NCI-H2196 (cell line): ENCODE data around the gene MAP3K20.
"Not testable (repeated sequence)": the region's sequence is repeated elsewhere in the genome, so short reads cannot be mapped to it uniquely, and the experiment has no call there.

Experiments used
- DNase-seq: peaks from one replicate; lab custom pipeline; 2025; ENCODE audit not compliant: unreplicated experiment; lab: John Stamatoyannopoulos, UW

The MAP3K20 gene

DNA sequence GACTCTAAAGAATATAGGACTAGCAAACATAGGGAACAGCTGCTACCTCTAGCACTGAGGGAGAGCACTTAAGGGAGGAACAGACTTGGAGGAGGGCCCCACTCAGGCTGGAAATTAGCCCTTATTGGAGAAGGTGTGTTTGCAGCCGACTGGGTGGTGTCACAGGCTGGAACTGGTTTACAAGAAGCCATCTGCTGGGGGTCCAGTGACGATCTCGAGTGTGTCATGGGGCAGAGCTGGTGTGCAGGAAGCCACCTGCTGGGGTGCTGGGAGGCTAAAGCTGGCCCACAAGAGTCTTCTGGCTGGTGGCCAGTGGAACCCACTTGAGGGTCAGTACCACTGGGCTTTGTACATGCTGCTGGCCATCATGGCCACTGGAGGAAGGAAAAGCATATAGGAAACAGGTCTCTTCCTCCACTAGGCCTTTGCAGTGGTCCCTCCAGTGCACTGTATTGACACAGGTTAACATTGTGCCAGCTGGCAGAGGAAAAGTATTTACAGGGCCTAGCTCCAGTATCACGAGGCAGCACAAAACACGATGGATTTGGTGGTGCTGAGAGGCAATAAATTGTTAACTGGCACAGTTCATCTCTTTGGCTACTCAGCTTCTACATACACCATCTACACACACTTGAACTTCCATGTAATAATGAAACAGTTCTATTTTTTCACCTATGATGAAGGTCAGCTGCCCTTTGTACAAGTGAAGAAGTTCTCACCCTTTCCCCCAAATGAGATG, 43.6 kb downstream of the MAP3K20 start:
- peak; percentile 77 for DNase-seq

DNA sequence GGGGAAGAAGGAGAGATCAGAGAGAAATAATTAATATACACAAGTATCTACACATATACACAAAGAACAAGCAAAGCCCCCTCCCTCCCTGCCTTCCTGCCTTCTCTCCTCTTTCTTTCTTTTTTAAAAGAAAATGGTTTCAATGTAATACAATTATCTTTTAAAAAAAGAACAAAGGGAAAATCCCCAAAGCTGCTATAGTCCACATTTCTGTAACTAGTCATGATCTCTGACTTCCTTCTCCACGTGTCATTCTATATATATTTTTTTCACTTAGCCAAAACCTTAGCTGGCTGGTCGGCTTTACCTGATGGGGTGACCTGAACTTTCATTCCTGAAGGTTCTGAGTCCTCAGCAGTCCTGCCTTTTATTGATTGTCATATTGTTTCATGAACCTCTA, 44.3 kb downstream of the MAP3K20 start:
- DNase-seq = no peak

DNA sequence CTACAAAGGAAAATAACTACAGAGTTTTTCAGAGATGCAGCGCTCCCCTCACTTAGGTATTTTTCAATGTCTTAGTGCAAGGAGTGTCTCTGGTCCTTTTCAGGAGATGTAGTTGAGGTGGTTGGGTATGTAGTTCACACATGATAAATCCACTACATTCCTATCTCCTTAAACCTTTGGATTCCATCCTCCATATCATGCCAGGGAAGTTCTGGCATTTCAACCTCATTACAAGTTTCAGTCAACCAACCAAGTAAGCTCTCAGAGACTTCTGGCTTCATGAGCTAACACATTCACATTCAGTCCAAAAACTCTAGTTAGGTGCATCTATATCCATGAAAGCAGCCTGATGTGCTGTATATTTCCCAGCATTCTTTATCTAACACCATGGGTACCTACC, 47.3 kb downstream of the MAP3K20 start:
- DNase-seq = no peak

DNA sequence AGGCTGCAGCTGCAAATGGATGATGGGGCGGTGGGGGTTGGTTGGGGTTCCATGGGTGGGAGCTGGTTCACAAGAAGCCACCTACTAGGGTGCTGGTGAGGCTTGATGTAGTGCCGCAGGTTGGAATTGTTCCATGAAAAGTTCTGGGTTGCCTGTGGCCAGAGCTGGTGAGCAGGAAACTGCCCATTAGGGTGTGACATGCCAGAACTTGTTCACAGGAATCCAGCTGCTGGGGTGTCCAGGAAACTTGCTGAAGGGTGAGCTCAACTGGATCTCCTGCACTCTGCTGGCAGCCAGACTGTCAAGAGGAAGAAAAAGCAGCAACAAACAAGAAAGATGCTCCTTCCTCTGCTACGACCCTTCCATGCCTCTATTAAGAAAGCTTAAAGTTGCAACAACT, 48.8 kb downstream of the MAP3K20 start:
- no peak for DNase-seq

DNA sequence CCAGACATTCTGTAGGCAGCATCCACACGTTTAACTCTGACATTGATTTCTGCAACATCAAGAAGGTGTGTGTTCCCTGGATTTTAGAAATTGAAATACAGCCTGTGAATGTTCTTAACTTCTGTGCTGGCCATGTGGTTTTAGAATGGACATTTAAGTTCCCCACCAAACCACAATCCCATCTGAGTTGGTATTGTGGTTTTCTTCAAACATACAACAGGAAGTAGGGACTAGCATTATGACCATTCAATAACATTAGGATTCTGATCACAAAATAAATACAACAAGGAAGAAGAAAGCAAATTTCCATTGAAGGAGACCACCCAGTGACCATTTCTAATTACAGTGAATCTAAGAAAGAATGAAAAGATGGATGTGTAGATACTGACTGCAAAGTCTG, 51.2 kb downstream of the MAP3K20 start:
- DNase-seq = no peak

DNA sequence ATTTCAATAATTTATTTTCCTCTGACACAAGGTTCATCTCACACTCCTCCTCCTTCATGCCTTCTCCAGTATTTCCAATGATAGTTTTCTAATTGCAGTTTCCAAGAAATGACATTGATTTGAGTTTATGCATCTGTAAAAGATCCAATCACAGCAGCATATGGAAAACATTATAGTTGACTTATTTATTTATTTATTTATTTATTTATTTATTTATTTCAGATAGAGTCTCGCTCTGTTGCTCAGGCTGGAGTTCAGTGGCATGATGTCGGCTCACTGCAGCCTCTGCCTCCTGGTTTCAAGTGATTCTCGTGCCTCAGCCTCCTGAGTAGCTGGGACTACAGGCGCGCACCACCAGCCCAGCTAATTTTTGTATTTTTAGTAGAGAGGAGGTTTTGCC, 52.5 kb downstream of the MAP3K20 start:
- not testable (repeated sequence) for DNase-seq

DNA sequence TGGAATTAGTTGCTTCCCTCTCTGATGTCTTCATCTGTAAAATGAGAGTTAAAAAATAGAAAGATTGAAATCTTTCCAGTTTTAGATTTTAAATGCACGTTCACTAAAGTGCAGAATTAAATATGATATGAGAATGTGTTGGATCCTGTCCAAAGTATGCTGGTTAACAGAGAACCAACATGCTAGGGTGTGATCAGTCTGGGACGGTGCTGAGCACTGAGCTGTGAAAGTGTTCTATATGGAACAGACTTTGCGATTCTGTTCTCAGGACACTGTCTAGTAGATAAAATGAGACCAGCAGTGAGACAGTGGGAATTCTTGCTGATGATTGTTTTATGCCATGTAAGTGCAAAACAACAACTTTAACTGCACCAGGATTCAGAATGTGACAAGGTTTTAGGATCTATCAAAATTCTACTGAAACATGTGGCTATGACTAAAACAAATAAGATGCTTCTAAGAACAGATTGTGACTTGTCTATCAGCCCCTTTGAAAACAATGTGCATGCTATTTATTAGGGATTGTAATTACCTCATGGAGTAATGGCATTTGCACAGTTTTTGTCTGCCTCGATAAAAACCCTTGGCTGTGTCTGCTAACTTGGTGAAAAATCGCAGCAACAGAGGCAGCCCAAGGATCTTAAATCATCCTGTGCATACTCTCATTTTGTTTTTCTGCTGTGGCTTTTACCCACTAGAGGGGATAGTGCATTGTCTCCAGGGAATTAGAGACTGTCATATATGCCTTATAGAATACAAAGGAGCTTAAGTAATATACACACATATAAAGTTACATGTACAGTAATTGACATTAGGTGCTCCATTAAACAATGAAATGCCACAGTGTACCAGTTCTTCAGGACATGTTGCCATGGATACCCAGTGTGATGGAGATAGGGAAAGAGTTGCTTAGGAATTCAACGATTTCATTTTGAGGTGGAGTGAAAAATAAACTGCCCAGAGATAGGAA, 55.1 kb downstream of the MAP3K20 start:
- no peak for DNase-seq

DNA sequence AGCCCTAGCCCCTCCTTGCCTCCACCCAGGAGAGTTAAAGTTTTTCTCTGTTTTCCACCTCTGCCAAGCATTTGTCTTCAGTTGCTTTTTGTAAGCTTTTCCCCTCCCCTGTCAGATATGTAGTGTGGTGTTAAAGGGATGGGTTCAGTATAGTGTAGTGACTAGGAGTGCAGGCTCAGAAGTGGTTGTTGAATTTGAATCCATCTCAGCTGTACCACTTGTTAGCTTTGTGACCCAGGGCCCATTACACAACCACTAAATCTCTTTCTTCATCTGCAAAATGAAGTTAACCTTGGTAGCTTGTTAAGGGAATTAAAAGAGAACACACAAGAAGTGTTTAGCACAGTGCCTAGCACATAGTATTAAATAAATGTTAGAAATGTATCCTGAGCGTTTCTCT, 56.9 kb downstream of the MAP3K20 start:
- DNase-seq = no peak

DNA sequence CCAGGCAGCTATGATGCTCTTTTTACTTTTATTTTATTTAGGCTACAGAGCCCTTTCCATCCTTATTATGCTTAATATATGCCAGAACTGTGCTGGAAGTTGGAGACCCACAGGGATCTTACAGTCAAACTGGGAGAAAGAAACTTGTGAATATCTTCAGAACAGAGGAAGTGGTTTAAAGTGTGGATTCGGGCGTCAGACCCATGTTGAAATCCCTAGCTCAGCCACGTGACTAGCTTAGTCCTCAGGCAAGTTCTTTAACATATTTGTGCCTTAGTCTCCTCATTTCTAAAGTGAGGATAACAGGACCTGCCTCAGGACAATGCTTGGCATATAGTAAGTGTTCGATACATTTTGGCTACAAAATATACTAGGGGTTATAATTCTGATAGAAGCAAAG, 59.1 kb downstream of the MAP3K20 start:
- DNase-seq = no peak

DNA sequence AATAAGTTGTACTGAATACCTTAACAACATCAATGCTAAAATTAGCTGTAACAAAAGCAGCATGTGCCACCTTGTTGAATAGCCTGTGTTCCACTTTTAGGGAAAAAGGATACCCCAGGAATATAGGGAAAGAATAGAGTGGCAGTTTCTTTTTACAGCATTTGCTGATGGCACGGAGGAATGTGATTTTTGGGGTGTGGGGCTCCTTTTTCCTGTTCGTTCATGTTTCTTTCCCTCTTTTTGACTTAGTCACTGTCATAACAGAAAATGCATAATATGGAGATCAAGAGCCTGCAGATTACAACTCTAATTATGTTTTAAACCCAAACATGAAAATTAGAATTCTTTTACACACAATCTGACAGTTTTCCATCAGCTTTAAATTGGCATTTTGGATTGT, 60.4 kb downstream of the MAP3K20 start:
- no peak for DNase-seq

DNA sequence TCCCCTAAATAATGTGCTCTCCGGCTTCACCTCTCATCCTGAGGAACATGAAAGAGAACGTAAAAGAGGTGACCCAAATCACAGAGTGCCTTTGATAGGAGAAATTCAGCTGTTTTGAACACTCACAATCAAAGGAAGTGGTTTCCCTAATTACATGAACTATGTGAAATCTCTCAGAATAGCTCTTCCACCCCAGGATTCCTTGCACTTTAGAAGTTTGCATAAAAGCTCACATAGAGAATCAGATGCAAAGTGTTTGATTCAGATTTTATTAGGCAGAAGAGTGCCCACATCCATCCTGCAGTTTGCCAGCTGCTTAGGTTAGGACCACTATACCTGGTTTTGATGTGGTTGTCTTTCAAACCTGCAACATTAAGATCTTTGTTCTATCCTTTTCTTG, 61.0 kb downstream of the MAP3K20 start:
- DNase-seq = no peak

DNA sequence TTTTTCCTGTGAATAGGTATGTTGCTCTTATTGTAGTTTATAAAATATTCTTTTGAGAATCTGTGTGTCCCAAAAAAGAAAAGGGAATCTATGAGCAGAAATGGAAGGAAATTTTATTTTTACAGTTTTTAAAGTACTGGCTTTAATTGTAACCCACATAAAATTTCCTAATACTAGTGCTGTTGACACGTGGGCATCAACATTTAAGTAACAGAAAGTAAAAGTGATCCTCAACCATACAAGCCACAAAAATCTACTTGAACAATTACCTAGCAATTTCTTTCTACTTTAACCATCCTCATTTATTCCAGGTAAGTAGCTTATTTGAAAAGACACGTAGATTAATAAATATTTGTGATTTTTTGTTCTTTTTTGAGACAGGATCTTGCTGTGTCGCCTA, 62.0 kb downstream of the MAP3K20 start:
- DNase-seq = no peak

DNA sequence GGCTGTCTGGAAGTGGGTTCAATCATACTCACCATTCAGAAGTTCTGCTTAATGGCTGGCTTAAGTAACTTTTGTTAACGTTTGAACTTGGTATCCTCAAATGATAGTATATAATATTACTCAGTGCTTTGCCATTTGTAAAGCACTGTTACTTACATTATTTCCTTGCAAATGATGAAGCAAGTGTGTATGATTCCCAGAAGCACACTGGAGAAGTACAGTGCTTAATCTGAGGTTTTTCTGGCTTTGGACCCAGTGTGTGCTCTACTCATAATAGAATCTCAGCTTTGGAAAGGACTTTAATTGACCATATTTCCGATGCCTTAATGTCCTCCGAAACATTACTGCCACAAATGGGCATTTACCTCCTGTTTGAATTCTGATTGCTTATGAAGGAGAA, 63.3 kb downstream of the MAP3K20 start:
- DNase-seq = no peak

DNA sequence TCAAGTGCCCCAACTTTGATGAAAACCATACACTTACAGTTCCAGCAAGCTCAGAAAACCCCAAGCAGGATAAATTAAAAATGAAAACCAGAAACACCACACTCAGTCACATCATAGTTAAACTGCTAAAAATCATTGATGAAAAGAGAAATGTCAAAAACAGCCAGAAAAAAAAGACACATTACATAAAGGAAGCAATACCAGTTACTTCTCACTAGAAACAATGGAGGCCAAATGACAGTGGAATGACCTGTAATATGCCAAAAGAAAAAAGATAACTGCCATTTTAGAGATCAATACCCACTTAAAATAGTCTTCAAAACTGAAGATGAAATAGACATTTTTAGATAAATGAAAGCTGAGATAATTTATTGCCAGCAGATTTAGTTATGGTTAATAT, 66.0 kb downstream of the MAP3K20 start:
- DNase-seq = no peak

DNA sequence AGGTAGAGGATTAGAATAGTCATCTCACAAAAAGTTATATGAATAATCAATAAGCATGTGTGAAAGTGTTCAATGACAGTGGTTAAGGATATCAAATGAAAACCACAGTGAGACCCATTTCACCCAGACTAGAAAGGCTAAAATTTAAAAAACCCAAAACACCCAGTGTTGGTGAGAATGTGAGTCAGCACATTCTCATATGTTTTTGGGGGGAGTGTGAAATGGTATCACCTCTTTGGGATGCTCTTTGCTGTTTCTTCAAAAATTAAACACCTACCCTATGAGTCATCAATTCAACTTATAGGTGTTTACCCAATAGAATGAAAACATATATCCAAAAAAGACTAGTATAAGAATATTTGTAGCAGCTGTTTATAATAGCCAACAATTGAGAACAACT, 69.8 kb downstream of the MAP3K20 start:
- no peak for DNase-seq

DNA sequence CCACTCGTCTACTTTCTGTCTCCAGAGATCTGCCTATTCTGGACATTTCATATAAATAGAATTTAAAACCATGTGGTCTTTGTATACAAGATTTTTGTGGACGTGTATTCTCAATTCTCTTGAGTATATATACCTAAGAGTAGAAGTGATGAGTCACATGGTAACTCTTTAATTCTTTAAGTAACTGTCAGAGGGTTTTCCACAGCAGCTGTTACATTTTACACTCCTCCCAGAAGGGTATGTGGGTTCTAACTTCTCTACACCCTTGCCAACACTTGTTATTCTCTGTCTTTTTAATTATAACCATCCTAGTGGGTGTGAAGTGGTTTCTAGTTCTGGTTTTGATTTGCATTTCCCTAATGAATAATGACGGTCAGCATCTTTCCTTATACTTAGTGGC, 70.9 kb downstream of the MAP3K20 start:
- DNase-seq = no peak

DNA sequence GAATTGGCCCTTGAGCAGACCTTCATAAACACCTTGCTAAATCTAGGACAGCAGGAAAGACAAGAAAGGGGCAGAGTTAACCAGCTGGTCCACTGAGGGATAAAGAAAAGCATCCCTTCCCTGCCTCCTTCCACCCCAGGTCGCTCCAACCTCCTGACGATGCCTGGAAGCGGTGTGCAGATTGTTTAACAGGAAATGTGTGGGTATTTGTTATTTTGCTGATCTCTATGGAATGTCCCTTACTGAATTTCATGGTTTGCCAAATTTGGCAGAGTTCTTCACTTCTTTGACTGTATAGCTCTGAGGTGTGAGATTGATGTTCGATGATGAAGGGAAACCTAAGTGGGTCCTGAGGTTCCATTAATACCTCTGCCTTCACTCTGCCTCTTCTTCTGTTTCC, 72.9 kb downstream of the MAP3K20 start:
- no peak for DNase-seq

DNA sequence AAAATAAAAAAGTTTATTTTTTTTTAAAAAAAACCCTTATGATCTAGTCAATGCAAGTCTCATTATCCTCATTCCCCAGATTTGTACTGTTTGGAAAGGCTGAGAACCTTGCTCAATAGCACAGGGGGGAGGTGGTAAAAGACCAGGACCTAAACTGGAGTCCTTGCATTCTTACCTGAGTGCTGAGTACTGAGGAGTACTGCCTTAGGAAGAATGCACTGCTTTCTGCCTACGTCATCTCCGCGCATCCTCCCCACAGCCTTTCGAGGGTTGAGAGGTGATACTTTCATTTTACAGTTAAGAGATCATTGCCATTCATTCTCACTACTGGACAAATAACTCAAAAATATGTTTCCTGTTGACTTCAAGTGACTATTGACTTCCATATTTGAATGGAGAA, 73.8 kb downstream of the MAP3K20 start:
- DNase-seq = no peak

DNA sequence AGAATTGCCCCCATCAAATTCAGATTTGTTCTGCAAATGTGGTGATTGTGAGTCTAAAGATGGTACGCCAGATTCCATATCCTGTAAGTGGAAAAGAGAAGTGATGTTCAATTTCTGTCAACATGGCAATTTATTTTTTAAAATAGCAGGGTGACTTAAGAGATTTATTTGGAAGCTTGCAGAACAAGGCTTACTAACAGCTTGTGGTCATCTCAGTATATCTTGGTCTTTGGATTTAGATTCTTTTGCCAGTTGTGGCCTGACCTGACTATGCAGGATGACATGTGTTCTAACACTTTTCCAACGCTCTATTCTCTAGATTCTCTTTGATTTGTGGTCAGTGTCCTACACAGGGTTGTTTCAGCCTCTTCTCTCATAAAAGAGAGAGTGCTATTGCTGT, 74.4 kb downstream of the MAP3K20 start:
- DNase-seq = no peak

DNA sequence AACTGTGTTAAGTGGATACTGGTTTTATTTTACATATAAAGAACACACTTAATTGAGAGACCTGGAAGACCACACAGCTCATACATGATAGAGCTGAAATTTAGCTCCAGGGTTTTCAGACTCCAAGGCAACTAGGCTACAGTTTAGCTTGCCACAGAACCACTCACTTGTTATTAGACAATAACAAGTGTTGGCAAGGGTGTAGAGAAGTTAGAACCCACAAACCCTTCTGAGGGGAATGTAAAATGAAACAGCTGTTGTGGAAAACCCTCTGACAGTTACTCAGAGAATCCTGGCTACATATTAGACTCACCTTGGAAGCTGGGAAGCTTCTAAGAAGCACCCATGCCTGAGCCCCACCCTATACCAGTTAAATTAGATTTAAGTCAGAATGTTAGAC, 75.3 kb downstream of the MAP3K20 start:
- no peak for DNase-seq

DNA sequence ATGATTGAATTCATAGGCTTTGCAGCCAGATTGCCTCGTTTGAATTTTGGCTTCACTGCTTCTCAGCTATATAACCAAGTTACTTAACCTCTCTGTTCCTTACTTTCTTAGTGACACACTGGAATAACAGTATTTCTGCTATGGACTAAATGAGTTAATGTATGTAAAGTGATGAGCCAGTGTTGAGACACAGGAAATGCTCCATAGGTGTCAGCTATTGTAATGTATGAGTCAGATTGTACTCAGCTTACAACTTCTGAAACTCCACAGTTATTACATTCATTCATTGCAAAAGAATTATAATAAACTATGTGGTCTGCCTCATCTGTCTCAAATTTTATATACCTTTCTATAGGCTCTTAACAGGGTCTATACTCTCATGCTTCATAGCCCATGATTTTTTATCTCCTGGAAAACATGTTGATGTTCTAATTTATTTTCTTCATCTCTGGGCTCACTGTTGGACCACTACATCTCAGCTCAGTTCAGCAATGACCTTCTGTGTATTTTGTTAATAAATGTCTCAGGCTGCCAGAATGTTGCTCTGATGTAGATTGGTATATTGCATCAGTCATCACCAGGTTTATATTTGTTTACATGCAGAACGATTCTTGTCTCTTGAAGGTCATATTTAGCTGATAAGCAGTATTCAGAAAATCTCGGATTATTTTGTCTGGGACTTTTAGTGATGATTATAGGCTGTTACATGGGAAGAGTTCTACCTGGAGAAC, 76.2 kb downstream of the MAP3K20 start:
- DNase-seq = no peak
